CD4-positive, alpha-beta T cell (primary cell): Measurements from ENCODE around the gene TCF4. TPM values are rescaled to one million over a fixed set of nuclear protein-coding genes. Genes with fewer than 3 reads are reported as not detected.

Experiments used
- ATAC-seq: fragments of 200-7000 bp; cut with Tn5 transposase; one replicate; pipeline ENCODE4 v1.10.0; 2022; ENCODE audit warnings: mild to moderate bottlenecking; ENCODE audit not compliant: poor library complexity
- CTCF ChIA-PET: fragments of 350-600 bp; sonication (Branson Sonifier 250); formaldehyde crosslinking; loops from one replicate; lab custom pipeline; 2021; ENCODE audit warnings: antibody characterized with exemption, inconsistent platforms; lab: Charles Lee
- POLR2A ChIA-PET: fragments of 350-600 bp; sonication (Branson Sonifier 250); formaldehyde crosslinking; loops from one replicate; lab custom pipeline; 2021; ENCODE audit warnings: antibody characterized with exemption, inconsistent platforms; lab: Charles Lee
- DNase-seq, 14 experiments: peaks; one replicate each; pipeline ENCODE4 v3.0.0-alpha.2; 2013 to 2020; ENCODE audit warnings: mixed read lengths in 2 of 14
- H3K27ac ChIP-seq, 2 donors: one replicate each; pipeline versions ENCODE4 v1.5.1 to v1.7.0; 2013; ENCODE audit warnings: low read length in 2 of 2, low read depth in 1 of 2, mild to moderate bottlenecking in 1 of 2
- H3K27me3 ChIP-seq, 2 experiments: 1 replicate in 1 of 2; 2 replicates in 1 of 2; pipeline versions ENCODE4 v1.6.1 to v1.7.0; 2013; ENCODE audit warnings: low read length in 2 of 2, control low read depth in 1 of 2, mild to moderate bottlenecking in 1 of 2, moderate library complexity in 1 of 2; ENCODE audit not compliant: insufficient read depth in 2 of 2, control insufficient read depth in 1 of 2
- H3K36me3 ChIP-seq: one replicate; pipeline ENCODE4 v1.6.1; 2013; ENCODE audit warnings: low read length, control low read depth; ENCODE audit not compliant: insufficient read depth
- H3K4me1 ChIP-seq: one replicate; pipeline ENCODE4 v1.6.1; 2013; ENCODE audit warnings: low read length, control low read depth; ENCODE audit not compliant: insufficient read depth
- H3K4me3 ChIP-seq: one replicate; pipeline ENCODE4 v1.5.1; 2013; ENCODE audit warnings: mild to moderate bottlenecking, low read length, moderate library complexity
- H3K9me3 ChIP-seq, 2 experiments: 1 replicate in 1 of 2; 2 replicates in 1 of 2; pipeline versions ENCODE4 v1.6.1 to v1.7.0; 2013; ENCODE audit warnings: low read length in 2 of 2, mild to moderate bottlenecking in 2 of 2, control low read depth in 1 of 2, moderate library complexity in 1 of 2; ENCODE audit not compliant: control insufficient read depth in 1 of 2, insufficient read depth in 1 of 2
- H3K27ac Mint-ChIP-seq: one replicate; pipeline ENCODE4 v1.8.0; 2020; ENCODE audit warnings: mixed read lengths
- H3K27me3 Mint-ChIP-seq: one replicate; pipeline ENCODE4 v1.8.0; 2021; ENCODE audit warnings: mixed read lengths
- H3K36me3 Mint-ChIP-seq: one replicate; pipeline ENCODE4 v1.8.0; 2021; ENCODE audit warnings: low read depth, mixed read lengths
- H3K4me1 Mint-ChIP-seq: one replicate; pipeline ENCODE4 v1.8.0; 2021; ENCODE audit warnings: low read depth, mixed read lengths
- H3K4me3 Mint-ChIP-seq: one replicate; pipeline ENCODE4 v1.8.0; 2020; ENCODE audit warnings: mild to moderate bottlenecking, mixed read lengths
- H3K9me3 Mint-ChIP-seq: one replicate; pipeline ENCODE4 v1.8.0; 2020; ENCODE audit warnings: mixed read lengths
- intact Hi-C, 2 experiments: fragments of 100-400 bp; cut with DNase I in 1 of 2; cut with micrococcal nuclease in 1 of 2; formaldehyde crosslinking; loops; one replicate each; pipeline versions ENCODE4 v1.15.1 to v1.9.0; 2023 to 2025; cut with DNase I, micrococcal nuclease
- total RNA-seq, 174 experiments: library from RNA in 2 of 174; stranded (reverse) in 2 of 174; gene quantifications; one replicate each; pipeline ENCODE4 v1.2.3 and lab custom pipeline; 2021 to 2026
- TF ChIP-seq, protein P1 (sequence below): fragments of 200-600 bp; IDR thresholded peaks from one replicate; pipeline ENCODE4 v1.8.0; 2022; ENCODE audit warnings: antibody characterized with exemption, mild to moderate bottlenecking

TCF4 gene
- total RNA-seq, 2 experiments from 2014 or later = 3.0 to 3.2 TPM

DNA sequence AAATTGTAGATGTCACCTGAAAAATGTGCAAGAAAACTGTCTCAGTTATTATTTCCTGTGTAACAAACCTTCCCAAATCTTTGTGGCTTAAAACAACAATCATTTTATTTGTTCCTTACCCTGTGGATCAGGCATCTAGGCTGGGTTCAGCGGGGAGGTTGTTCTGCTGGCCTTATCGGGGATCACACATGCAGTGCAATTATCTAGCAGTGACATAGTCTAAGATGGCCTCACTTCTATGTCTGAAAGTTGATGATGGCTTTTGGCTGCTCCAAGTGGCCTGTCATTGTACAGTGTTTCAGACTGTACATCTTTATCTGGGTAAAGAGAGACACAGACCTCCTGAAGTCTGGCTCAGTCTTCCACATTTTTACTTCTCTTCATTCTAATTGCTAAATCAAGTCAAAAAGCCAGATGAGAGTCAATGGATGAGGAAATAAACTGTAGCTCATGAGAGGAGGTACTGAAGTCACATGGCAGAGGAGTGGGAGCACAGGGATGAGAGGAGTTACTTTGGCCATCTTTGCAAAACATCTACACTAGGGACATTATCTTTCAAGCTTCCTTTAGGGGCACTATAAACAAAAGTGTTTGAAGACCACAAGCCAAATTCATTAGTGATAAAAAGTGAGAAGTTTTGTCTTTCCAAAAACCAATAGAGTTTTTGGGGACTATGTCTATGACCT is 385.6 kb downstream of the TCF4 start:
- DNase-seq (no peak), ATAC-seq (no peak)
- Histone ChIP-seq H3K27me3 (no peaks in the 10 kb centered on the region), H3K9me3 (no peaks in the 10 kb centered on the region), H3K27ac (no peak overlapping the region), H3K36me3 (no peaks in the 10 kb centered on the region), H3K4me1 (no peaks in the 10 kb centered on the region), H3K4me3 (no peak overlapping the region)
- ChIA-PET CTCF (no interaction called here), POLR2A (no interaction called here)
- Mint-ChIP-seq H3K27me3 (no peaks in the 10 kb centered on the region), H3K4me1 (no peaks in the 10 kb centered on the region), H3K9me3 (peaks cover 3% of the 10 kb centered on the region), H3K36me3 (no peaks in the 10 kb centered on the region), H3K4me3 (no peak overlapping the region), H3K27ac (no peak overlapping the region)
- TF ChIP-seq, protein P1, sequence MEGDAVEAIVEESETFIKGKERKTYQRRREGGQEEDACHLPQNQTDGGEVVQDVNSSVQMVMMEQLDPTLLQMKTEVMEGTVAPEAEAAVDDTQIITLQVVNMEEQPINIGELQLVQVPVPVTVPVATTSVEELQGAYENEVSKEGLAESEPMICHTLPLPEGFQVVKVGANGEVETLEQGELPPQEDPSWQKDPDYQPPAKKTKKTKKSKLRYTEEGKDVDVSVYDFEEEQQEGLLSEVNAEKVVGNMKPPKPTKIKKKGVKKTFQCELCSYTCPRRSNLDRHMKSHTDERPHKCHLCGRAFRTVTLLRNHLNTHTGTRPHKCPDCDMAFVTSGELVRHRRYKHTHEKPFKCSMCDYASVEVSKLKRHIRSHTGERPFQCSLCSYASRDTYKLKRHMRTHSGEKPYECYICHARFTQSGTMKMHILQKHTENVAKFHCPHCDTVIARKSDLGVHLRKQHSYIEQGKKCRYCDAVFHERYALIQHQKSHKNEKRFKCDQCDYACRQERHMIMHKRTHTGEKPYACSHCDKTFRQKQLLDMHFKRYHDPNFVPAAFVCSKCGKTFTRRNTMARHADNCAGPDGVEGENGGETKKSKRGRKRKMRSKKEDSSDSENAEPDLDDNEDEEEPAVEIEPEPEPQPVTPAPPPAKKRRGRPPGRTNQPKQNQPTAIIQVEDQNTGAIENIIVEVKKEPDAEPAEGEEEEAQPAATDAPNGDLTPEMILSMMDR = no peak
- intact Hi-C loops = no loop called here

DNA sequence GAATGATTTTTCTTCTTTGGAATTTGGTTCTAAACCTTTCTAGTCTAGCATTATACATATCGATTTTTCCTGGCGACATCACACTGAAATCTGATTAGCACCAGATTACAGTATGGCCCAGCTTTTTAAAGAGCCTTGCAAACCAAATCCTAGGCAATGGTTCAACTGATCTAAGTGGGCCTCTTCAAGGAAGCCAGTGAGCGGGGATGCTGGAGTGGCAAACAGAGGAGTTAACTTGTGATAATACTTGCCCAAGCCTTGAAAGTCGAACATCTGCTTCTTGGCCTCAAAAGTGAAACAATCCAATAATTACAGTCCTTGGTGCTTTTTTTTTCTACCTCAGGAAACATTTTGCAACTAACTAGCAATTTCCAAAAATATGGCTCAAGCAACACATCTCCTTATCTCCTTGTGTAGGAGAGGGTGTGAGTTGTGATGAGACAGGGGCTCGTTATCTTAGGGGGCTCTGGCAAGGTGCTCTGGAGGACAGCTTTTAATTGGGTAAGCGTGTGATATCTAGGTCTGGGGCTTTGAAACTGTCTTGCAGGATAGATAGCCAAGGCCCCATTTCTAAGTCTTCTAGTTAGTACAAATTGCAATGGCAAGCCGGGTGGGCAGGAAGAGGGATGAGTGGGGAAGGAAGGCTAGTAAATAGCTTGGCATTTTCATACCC is 388.6 kb downstream of the TCF4 start:
- Histone ChIP-seq H3K27me3 (no peaks in the 10 kb centered on the region), H3K4me3 (no peak overlapping the region), H3K27ac (no peak overlapping the region), H3K4me1 (no peaks in the 10 kb centered on the region), H3K9me3 (no peaks in the 10 kb centered on the region), H3K36me3 (no peaks in the 10 kb centered on the region)
- Mint-ChIP-seq H3K27ac (no peak overlapping the region), H3K36me3 (no peaks in the 10 kb centered on the region), H3K4me3 (no peak overlapping the region), H3K9me3 (peaks cover 3% of the 10 kb centered on the region), H3K4me1 (no peaks in the 10 kb centered on the region), H3K27me3 (no peaks in the 10 kb centered on the region)
- intact Hi-C loops = no loop called here
- DNase-seq (no peak), ATAC-seq (no peak)
- CTCF ChIA-PET = no interaction called here
- TF ChIP-seq, protein P1 = no peak
- POLR2A ChIA-PET = no interaction called here

DNA sequence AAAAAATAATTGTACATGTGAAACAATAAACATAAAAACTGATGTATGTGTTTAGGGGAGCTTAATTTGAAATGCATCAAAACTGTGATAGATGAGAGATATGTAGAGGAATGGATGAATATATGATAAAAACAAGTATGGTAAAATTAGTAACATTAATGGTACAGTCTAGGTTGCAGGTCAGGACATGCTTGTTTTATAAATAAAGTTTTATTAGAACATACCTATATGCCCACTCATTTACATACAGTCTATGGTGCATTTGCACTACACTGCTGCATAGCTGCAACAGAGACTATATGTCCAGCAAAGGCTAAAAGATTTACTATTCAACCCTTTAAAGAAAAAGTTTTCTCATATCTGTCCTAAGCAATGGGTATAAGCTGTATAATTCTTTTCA is 392.1 kb downstream of the TCF4 start:
- H3K4me1 ChIP-seq = no peaks in the 10 kb centered on the region
- no peaks in the 10 kb centered on the region for H3K36me3 ChIP-seq
- no peak overlapping the region for H3K27ac ChIP-seq
- H3K4me3 ChIP-seq = no peak overlapping the region
- POLR2A ChIA-PET = no interaction called here
- no peaks in the 10 kb centered on the region for H3K27me3 Mint-ChIP-seq
- H3K9me3 ChIP-seq = no peaks in the 10 kb centered on the region
- TF ChIP-seq, protein P1 = no peak
- ATAC-seq (no peak), DNase-seq (no peak)
- no peak overlapping the region for H3K4me3 Mint-ChIP-seq
- peaks cover 4% of the 10 kb centered on the region for H3K9me3 Mint-ChIP-seq
- H3K4me1 Mint-ChIP-seq = no peaks in the 10 kb centered on the region
- no peaks in the 10 kb centered on the region for H3K27me3 ChIP-seq
- intact Hi-C loops = no loop called here
- H3K36me3 Mint-ChIP-seq = no peaks in the 10 kb centered on the region
- CTCF ChIA-PET = no interaction called here
- H3K27ac Mint-ChIP-seq = no peak overlapping the region
